COLO668 (cell line): ENCODE measurements around the gene TMEFF2.

ENCODE experiments used
- DNase-seq: peaks from one replicate; lab custom pipeline; 2025; ENCODE audit not compliant: unreplicated experiment; lab: John Stamatoyannopoulos, UW

The TMEFF2 gene

GRCh38 chr2:191913796-191914195, 280.9 kb downstream of the TMEFF2 start:
- DNase-seq, result no peak

DNA sequence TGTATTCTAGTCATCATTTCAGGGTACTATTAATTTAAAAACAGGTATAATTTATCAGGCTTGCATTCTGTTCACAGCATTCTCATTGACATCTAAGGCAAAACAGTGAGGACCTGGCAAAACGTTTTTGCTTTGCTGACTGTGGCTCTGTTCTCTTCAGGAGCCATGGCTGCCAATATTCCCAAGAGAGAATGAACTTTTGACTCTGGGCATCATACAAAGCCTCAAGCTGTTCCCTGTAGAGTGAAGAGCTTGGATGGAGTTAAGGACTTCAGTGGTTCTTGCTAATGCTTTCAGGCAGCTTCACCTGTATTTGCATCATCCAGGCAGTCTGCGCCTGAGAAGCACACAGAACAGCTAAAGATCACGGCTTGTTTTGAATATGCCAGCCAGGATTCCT, 282.0 kb downstream of the TMEFF2 start:
- DNase-seq, result no peak

- DNase-seq, result no peak
These were observed 284.2 kb downstream of the TMEFF2 start for GRCh38 chr2:191910518-191910917.

GRCh38 chr2:191908874-191909273, 285.9 kb downstream of the TMEFF2 start:
- DNase-seq, result no peak

GRCh38 chr2:191907545-191907944, 287.2 kb downstream of the TMEFF2 start:
- DNase-seq, result no peak

GRCh38 chr2:191907091-191907490, 287.6 kb downstream of the TMEFF2 start:
- no peak for DNase-seq

- no peak for DNase-seq
These were observed 289.4 kb downstream of the TMEFF2 start for GRCh38 chr2:191905336-191905735.

DNA sequence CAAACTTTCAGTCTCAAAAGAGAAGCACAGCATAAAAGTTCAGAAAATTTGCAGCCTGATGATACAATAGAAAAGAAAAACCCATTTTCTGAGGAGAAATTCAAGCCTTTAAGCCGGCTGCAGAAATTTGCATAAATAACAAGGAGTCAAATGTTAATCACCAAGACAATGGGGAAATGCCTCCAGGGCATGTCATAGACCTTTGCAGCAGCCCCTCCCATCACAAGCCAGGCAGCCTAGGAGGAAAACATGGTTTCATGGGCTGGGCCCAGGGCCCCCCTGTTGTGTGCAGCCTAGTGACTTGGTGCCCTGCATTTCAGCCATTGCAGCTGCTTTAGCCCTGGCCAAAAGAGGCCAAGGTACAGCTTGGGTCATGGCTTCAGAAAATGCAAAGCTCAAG, 293.7 kb downstream of the TMEFF2 start:
- no peak for DNase-seq

DNA sequence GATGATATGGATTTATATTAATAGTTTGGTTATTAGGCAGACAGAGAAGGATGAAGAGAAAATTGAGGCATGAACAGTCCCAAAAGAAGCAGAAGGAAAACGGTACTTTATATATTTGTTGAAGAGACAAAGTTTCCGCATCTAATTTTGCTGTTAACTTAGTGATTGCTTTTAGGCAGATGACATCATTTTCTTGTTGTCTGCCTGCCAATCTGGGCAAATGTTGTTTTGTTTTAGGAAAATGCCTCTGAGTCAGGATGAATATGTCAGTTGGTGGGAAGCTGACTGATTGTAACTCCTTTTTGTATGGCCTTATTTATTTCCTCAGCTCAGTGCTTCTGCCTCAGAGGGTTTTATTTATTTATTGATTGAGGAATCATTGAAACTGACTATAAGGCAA, 295.3 kb downstream of the TMEFF2 start:
- DNase-seq, result no peak
